ENCODE results near the gene RRP36.
"Not testable (repeated sequence)": the region's sequence is repeated elsewhere in the genome, so short reads cannot be mapped to it uniquely, and the experiment has no call there.

The RRP36 gene

DNA sequence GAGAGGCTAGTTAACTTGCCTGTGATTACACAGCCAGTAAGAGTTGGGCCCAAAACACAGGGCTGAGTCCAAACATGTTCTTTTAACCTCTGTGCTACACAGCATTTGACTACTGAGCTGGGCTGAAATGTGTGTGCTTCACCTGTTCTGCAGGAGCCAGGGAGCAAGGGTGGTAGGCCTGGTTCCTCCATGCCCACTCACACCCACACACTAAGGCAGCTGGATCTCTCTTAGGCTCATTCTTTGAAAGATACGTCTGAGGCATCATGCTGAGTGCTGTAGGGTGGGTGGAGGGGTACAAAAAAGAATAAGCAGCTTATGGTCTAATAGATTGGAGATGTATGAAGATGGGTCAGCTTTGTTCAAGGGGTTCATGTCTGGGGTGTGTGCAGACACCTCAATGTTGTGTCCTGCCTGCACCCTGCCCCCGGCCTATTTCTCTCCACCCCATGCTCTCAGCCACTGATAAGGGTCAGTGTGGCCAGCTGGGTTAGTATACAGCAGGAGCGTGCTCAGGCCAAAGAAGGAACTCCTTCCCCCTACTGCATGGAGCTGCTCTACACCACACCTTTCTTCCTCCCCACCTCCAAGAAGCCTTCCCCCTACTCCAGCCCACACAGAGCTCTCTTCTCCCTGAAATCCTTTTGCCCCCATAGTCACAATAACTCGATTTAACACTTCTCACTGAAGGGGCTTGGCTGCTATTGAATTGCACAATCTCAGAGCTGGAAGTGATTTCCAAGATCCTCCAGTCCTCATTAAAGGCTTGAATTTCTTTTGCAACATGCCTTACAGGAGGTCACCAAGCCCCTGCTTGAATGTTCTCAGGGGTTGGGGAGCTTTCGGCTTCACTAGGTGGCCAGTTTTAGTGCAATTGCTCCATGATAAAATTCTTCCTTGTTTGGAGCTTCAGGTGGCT is 33.6 kb upstream of the RRP36 start:
- peaks cover 10% of the 10 kb centered on the region for H3K36me3 ChIP-seq
- no peaks in the 10 kb centered on the region for H3K4me1 ChIP-seq
- TF ChIP-seq, protein P1, sequence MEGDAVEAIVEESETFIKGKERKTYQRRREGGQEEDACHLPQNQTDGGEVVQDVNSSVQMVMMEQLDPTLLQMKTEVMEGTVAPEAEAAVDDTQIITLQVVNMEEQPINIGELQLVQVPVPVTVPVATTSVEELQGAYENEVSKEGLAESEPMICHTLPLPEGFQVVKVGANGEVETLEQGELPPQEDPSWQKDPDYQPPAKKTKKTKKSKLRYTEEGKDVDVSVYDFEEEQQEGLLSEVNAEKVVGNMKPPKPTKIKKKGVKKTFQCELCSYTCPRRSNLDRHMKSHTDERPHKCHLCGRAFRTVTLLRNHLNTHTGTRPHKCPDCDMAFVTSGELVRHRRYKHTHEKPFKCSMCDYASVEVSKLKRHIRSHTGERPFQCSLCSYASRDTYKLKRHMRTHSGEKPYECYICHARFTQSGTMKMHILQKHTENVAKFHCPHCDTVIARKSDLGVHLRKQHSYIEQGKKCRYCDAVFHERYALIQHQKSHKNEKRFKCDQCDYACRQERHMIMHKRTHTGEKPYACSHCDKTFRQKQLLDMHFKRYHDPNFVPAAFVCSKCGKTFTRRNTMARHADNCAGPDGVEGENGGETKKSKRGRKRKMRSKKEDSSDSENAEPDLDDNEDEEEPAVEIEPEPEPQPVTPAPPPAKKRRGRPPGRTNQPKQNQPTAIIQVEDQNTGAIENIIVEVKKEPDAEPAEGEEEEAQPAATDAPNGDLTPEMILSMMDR (IDR thresholded peaks at IDR 0.05; ENCODE audit: low read depth, low read length): no peak
- H3K27me3 ChIP-seq: no peaks in the 10 kb centered on the region
- DNase-seq: no peak
- no peaks in the 10 kb centered on the region for H3K9me3 ChIP-seq
- H3K4me3 ChIP-seq (ENCODE audit: low read depth, low read length): no peak overlapping the region

DNA sequence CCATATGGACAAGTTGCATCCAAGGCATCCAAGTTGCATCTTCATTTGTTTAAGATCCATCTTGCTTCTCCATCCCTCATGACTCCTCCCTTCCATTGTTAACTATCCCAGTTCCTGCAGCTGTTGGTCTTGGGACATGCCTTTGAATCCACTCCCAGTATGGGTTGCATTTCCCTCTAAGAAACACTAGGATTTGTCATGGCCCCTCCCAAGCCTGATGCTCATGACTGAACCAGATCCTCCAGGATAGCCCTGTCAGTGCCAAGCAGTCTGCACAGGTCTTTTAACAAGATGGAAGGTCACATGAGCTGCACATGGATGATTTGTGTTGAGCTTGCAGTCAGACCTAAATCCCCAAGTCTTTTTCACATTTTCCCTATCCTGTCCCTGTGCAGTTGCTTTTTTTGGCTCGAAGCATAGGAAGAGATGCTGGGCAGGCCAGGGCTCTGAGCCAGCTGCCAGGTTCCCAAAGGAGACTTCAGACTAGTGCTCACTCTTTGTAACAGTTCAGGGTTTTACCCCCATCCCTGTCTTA is 32.9 kb upstream of the RRP36 start:
- H3K36me3 ChIP-seq: peaks cover 10% of the 10 kb centered on the region

DNA sequence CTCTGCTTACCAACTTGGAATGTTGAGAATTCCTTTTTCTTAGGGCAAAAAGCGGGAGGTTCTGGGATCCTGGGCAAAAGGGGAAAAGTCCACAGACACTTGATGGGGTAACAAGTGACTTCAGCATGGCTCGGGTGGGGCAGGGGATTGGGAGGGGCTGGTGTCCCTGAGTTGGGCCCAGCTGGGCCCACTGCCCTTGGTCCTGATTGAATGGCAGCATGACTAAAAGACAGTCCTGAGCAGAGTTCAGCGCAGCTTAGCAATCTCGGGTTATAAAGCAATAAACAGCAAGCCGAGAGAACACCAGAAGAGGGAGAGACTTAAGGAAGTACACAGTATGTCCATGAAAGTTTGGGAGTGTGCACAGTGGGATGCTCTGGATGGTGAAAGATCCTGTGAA is 31.5 kb upstream of the RRP36 start:
- H3K36me3 ChIP-seq: peaks cover 10% of the 10 kb centered on the region
- no peaks in the 10 kb centered on the region for H3K9me3 ChIP-seq
- no peak overlapping the region for H3K4me3 ChIP-seq (ENCODE audit: low read depth, low read length)
- TF ChIP-seq, protein P1 (IDR thresholded peaks at IDR 0.05; ENCODE audit: low read depth, low read length): no peak
- no peaks in the 10 kb centered on the region for H3K27me3 ChIP-seq
- no peaks in the 10 kb centered on the region for H3K4me1 ChIP-seq
- DNase-seq: no peak

More for the DNA sequence above, 32.9 kb upstream of the RRP36 start:
- TF ChIP-seq, protein P1 (IDR thresholded peaks at IDR 0.05; ENCODE audit: low read depth, low read length): no peak
- DNase-seq: no peak
- no peaks in the 10 kb centered on the region for H3K9me3 ChIP-seq
- no peak overlapping the region for H3K4me3 ChIP-seq (ENCODE audit: low read depth, low read length)
- H3K27me3 ChIP-seq: no peaks in the 10 kb centered on the region
- H3K4me1 ChIP-seq: no peaks in the 10 kb centered on the region

DNA sequence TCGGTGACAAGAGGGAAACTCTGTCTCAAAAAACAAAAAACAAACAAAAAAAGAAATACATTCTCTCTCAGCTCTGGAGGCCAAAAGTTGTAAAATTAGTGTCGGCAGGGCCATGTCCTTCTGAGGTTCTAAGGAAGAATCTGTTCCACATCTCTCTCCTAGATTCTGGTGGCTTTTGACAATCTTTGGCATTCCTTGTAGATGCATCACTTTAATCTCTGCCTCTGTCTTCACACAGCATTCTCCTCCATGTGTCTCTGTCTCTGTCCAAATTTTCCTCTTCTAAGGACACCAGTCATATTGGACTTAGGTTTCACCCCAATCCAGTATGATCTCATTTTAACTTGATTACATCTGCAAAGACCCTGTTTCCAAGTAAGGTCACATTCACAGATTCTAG is 28.0 kb upstream of the RRP36 start:
- Histone ChIP-seq H3K36me3 (peaks cover 10% of the 10 kb centered on the region), H3K4me3 (ENCODE audit: low read depth, low read length) (no peak overlapping the region)

DNA sequence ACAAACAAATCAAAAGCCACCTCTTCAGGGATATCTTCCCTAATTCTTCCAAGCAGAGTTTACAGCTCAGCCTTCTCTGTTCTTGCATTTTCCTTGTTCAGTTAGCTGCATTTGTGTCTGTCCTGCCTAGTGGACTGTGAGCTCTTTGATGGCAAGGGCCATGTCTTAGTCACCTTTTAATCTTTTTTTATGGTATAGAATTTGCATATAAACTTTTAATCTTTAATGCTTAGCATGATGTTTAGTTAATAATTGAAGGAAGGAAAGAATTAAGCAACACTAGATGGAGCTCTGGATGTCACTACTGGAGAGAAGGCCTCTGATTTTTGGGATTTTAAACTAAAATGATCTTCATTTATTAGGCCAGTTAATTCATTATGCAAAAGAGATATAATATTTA is 24.9 kb upstream of the RRP36 start:
- TF ChIP-seq, protein P1 (IDR thresholded peaks at IDR 0.05; ENCODE audit: low read depth, low read length): no peak
- no peak overlapping the region for H3K4me3 ChIP-seq (ENCODE audit: low read depth, low read length)
- H3K36me3 ChIP-seq: no peaks in the 10 kb centered on the region; the same call in 1 of the 2 replicates
- no peaks in the 10 kb centered on the region for H3K4me1 ChIP-seq
- H3K9me3 ChIP-seq: no peaks in the 10 kb centered on the region
- H3K27me3 ChIP-seq: no peaks in the 10 kb centered on the region
- no peak for DNase-seq

More for the DNA sequence above, 28.0 kb upstream of the RRP36 start:
- DNase-seq: no peak
- H3K4me1 ChIP-seq: no peaks in the 10 kb centered on the region
- TF ChIP-seq, protein P1 (IDR thresholded peaks at IDR 0.05; ENCODE audit: low read depth, low read length): no peak
- H3K9me3 ChIP-seq: no peaks in the 10 kb centered on the region
- H3K27me3 ChIP-seq: no peaks in the 10 kb centered on the region

DNA sequence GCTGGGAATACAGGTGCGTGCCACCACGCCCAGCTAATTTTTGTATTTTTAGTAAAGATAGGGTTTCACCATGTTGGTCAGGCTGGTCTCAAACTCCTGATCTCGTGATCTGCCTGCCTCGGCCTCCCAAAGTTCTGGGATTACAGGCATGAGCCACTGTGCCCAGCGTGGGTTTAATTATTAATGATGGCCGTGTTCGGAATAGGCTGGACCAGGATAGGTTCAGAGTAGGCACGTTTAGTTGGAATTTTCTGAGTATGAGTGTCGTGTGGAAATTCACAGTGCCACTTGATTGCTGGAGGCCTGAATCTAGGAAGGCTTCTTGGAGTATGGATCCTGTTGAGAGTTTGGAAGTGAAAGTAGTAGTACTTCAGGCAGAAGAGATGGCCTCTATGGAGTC is 23.2 kb upstream of the RRP36 start:
- not testable (repeated sequence) for H3K27me3 ChIP-seq; H3K4me1 ChIP-seq; H3K36me3 ChIP-seq; H3K4me3 ChIP-seq (ENCODE audit: low read depth, low read length); H3K9me3 ChIP-seq; DNase-seq

Data from BE2C (cell line).